Measurements from ENCODE around the gene TMC7. TPM values are rescaled to one million over a fixed set of nuclear protein-coding genes. Genes with fewer than 3 reads are reported as not detected.

TMC7 gene
- total and polyA plus RNA-seq, 2 donors (not counting 3 experiments of a cell fraction or from before 2014, with no cell fraction given) = 5.7 to 7.0 TPM

- H3K9ac ChIP-seq (replicated peaks; ENCODE audit: extremely low read depth, insufficient read depth, low read length) = no peak overlapping the region
- dilution Hi-C loops (cut with MboI; ENCODE audit: extremely low pct_ligation_motif_present, low sequenced_read_pairs) = no loop called here
- H3K9me1 ChIP-seq (replicated peaks; ENCODE audit: control insufficient read depth, extremely low read depth, insufficient read depth, low read length) = no peaks in the 10 kb centered on the region
- no peaks in the 10 kb centered on the region for H3K79me2 ChIP-seq (ENCODE audit: control insufficient read depth, insufficient read depth, low read length)
- H2AFZ ChIP-seq (ENCODE audit: low read depth, low read length) = no peak overlapping the region
- POLR2A ChIA-PET = no interaction called here
- BruUV-seq (replicated peaks) = no TSS peak
- intact Hi-C loops (cut with micrococcal nuclease) = loop anchor here (5.0 kb wide), 1 partner anchor 411 kb away; no protein-coding TSS in a partner anchor
- no peak overlapping the region for H3K4me3 ChIP-seq (replicated peaks in 1 of 3; ENCODE audit: insufficient read depth in 1 of 3, low read depth in 1 of 3, low read length in 3 of 3)
- no peak for TF ChIP-seq GATA2 (IDR thresholded peaks at IDR 0.05; ENCODE audit: insufficient read depth, insufficient read length, low read depth, low read length)
- TF ChIP-seq POLR2AphosphoS5 (IDR thresholded peaks at IDR 0.05; ENCODE audit: insufficient read depth, low read depth, low read length) = no peak
- TF ChIP-seq EZH2 (IDR thresholded peaks at IDR 0.05; ENCODE audit: borderline replicate concordance, low read depth, low read length, severe bottlenecking) = no peak
- TF ChIP-seq JUN (IDR thresholded peaks at IDR 0.05; ENCODE audit: borderline replicate concordance, insufficient read depth, insufficient read length, low read depth) = no peak
- TF ChIP-seq FOS (IDR thresholded peaks at IDR 0.05; ENCODE audit: borderline replicate concordance, insufficient read depth, low read length) = no peak
- TF ChIP-seq CTCF (IDR thresholded peaks at IDR 0.05; ENCODE audit: extremely low read depth in 1 of 2, insufficient read depth in 1 of 2, low read depth in 1 of 2, low read length in 2 of 2) = no peak
- no peak for TF ChIP-seq POLR2A (IDR thresholded peaks at IDR 0.05; ENCODE audit: low read depth, low read length)
- TF ChIP-seq MYC (IDR thresholded peaks at IDR 0.05; ENCODE audit: low read depth, low read length) = no peak
- no peak for TF ChIP-seq MAX (IDR thresholded peaks at IDR 0.05; ENCODE audit: insufficient read depth, insufficient read length)
- no peak for FAIRE-seq
- H3K4me2 ChIP-seq (ENCODE audit: insufficient read depth, low read length) = no peak overlapping the region
- no peaks in the 10 kb centered on the region for H4K20me1 ChIP-seq (replicated peaks; ENCODE audit: control insufficient read depth, extremely low read depth, insufficient read depth, low read length)
- no peaks in the 10 kb centered on the region for H3K36me3 ChIP-seq (ENCODE audit: control insufficient read depth in 2 of 2, extremely low read depth in 1 of 2, insufficient read depth in 2 of 2, low read length in 2 of 2)
- H3K9me3 ChIP-seq (replicated peaks; ENCODE audit: control insufficient read depth, insufficient read depth, low read length) = no peaks in the 10 kb centered on the region
- no peaks in the 10 kb centered on the region for H3K4me1 ChIP-seq (ENCODE audit: control insufficient read depth, extremely low read depth, insufficient read depth, low read length)
- no peak overlapping the region for H3K27ac ChIP-seq (ENCODE audit: insufficient read depth, low read depth, low read length)
- CTCF ChIA-PET = interaction anchor here (1.1 kb wide), 1 partner anchor 10 kb away, joined by 4 read pairs; no protein-coding TSS in a partner anchor
- no peaks in the 10 kb centered on the region for H3K27me3 ChIP-seq (ENCODE audit: control insufficient read depth in 2 of 2, insufficient read depth in 2 of 2, low read length in 2 of 2)
- DNase-seq (ENCODE audit: low read depth, low spot score) = no peak
Measured at GRCh38 chr16:18966791-18967190, 16.9 kb upstream of the TMC7 start.
